HG02885 (cell line): ENCODE data around the gene SNX32.

Source experiments
- ATAC-seq: cut with Tn5 transposase; IDR thresholded peaks from one replicate; pipeline ENCODE4 v1.9.1; 2021; ENCODE audit warnings: mild to moderate bottlenecking; ENCODE audit not compliant: unreplicated experiment, poor library complexity

Gene SNX32

GRCh38 chr11:65796726-65797601, 36.8 kb upstream of the SNX32 start:
- ATAC-seq = no peak

DNA sequence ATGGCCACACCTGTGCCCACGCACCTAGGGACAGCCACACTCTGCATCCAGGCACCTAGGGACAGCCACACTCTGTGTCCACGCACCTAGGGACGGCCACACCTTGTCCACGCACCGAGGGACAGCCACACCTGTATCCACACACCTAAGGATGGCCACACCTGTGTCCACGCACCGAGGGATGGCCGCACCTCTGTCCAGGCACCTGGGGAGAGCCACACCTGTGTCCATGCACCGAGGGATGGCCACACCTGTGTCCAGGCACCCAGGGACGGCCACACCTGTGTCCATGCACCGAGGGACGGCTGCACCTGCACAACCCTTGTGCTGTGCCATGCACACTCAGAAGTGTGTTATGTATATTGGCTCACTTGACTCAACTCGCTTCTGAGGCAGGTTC, 36.1 kb upstream of the SNX32 start:
- ATAC-seq = no peak

GRCh38 chr11:65798882-65799281, 34.9 kb upstream of the SNX32 start:
- ATAC-seq = no peak

DNA sequence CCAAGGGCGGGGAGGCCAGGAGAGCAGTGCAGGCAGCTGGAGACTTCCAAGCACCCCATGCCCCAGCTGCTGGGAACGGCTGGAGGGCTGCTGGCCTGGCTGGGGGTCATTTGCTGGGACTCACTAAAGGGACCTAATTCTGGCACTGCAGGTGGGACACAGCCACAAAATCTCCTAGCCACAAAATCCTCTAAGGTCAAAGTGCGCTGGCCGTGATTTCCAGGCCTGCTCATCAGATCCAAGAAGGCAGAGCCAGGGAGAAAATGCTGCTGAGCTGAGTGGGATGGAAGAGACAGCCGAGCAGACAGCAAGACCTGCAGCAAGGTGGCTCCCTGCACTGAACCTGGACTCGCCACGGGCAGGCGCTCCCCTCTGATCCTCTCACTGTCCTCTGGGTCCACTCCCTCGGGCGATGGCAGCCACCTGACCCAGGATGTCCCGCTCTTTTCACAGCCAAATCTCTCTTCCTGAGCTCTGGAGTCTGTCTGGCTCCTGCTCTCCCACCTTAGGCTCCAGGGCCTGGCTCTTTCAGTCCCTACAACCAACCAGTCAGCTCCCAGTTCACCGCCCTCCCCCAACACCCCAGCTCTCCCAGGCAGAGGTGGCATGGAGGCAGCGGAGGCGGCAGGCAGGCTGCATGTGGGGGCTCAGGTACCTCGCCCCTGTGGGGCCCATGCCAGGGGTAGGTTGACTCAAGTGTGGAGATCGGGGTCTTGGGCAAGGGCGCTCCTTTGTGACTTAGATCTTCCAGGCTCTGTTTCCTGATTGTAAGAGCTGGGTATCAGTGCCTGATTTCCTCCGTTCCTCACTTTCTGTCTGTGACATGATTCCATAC, 32.4 kb upstream of the SNX32 start:
- no peak for ATAC-seq

GRCh38 chr11:65802841-65803240, 30.9 kb upstream of the SNX32 start:
- ATAC-seq = peak; percentile 82

- ATAC-seq = no peak
These were observed 29.8 kb upstream of the SNX32 start for GRCh38 chr11:65803797-65804492.

DNA sequence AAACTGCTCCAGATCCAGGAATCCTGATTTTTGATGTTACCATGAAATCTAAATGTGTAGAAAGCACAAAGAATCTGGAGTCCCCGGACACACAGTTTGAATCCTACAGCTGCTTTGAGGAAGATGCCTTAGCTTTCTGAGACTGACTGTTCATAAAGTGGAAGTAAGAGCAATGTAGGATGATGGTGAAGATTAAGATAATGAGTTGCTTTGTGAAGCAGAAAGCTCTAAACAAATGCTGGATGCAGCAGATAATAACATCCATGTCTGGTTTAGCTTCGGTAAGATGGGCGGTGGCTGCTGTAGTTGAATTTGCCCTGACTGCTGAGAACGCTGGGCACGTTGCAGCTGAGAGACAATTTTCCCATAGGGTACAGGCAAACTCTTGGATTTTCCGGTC, 26.8 kb upstream of the SNX32 start:
- no peak for ATAC-seq

DNA sequence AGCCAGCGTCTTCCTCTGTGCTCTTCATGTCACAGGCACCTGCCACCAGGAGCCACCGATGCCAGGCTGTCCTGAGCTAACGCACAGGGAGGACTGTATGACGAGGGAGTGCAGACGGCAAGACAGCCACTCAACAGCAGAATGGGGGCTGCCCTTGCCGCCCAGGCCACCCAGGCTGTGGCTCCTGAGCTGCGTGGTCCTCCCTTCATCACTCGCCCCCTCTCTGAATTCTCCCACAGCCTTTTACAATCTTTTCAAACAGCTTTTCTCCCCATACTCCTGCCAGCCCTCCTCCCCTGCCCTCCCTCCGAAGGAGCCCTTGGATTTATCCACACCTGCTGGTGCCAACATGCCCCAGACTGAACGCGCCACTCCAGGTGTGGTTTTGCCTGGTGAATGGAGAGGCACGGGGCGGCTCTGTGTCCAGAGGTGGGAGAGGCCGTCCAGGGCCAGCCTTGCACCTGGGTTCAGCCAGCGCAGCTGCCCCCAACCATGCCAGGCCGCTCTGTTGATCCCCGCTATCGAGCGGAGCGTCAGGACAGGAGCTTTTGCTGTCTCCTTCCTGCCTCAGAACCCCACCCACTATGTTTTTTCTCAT, 24.9 kb upstream of the SNX32 start:
- no peak for ATAC-seq

DNA sequence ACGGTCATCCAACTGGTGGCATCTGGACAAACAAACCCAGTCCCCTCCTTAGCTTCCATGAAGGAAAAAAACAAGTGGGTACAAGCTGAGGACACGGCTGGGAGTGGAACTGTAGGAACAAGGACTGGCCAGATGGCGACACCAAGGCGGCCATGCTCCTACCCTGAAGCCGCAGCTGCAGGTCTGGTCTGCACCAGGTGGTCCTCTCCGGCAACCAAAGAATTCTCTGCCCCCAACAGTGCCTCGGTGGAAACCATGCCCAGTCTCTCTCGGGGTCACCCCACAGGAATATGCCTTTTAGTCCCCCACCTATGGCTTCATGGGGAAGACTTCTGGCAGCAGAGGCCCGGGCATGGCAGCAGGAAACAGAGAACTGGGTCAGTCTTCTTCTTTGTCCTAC, 24.3 kb upstream of the SNX32 start:
- no peak for ATAC-seq

DNA sequence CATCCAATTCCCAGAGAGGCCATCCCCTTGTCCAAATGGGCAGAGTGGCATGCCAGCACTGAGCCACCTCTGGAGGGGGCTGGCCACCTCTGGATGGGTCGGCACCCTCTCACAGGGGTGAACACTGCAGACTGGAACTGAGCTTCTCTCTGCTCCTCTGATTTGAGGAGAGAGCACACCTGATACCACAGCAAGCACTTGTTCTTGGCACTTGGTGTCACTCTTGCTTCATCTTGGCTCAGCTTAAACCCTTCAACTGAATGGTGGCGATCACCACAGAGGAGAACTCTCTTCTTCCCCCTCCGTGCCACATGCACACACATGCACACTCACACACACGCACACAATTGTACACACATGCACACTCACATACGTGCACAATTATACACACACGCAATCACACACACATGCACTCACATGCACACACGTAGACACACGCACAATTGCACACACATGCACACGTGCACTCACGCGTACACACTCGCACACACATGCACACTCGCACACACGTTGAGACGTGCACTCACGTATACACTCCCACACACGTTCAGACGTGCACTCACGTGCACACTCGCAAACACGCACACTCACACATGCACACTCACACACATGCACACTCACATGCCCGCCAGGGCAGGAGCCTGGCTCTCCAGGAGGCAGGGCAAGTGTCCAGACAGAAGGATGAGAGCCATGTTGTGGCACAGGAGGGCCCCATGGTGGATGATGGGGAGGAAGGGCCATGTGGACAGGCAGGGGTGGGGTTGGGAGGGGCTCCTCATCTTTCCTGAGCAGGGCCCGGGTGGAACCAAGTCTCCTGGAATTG, 23.5 kb upstream of the SNX32 start:
- no peak for ATAC-seq

GRCh38 chr11:65811764-65812475, 21.8 kb upstream of the SNX32 start:
- no peak for ATAC-seq

DNA sequence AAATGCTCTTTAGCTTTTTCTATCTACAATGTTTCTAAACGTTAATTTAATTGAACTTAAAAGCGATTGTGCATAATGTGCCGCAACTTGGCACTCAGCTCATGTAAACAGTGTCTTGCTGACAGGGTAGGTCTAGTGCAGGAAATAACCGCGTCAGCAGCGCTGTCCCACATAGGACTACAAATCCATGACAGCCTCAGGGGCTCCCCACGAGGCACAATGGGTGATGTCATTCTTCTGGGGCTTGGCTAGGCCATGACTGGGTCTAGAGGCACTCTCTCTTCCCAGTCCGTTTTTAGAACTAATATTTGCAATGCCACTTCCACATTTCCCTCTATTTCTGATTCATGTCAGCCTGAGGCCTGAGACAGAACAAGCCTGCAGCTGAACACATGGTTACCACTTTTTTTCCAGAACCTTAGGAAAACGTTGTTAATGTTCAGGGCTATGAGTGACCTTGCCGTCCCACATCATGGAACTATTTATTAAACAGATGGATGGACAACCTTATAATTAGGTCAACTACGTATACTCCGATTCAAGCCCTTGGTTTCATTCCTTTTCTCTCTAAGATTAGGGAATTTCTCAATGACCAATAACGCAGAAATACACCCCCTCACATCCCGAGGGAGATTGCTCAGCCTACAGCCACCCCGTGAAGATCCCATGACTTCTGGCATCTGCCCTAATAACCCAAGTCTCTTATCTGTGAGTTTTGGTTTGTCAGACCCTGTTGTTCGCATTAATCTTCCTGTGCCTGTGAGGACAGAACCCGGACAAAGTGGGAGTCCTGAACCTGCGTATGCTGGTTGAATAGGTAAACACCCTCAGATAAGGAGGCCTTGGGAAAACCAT, 19.4 kb upstream of the SNX32 start:
- ATAC-seq = no peak

- ATAC-seq = no peak
These were observed 18.7 kb upstream of the SNX32 start for GRCh38 chr11:65814986-65815565.

GRCh38 chr11:65816696-65817095, 17.1 kb upstream of the SNX32 start:
- ATAC-seq = no peak

DNA sequence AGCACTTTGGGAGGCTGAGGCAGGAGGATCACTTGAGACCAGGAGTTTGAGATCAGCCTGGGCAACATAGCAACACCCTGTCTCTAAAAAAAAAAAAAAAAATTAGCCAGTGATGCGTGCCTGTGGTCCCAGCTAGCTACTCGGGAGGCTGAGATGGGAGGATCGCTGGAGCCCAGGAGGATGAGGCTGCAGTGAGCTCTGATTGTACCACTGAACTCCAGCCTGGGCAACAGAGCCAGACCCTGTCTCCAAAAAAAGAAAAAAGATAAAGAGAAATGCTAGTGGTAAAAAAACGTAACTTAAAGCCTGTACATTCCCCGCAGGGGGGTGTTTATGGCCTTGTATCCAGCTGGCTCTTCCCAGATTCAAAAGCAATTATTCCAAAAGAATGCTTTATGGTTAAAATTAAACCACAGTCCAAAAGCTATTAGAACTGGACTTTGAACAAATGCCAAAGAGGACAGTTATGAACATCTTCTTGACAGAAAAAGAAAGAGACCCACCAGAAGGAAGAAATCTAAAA, 16.4 kb upstream of the SNX32 start:
- ATAC-seq = no peak

DNA sequence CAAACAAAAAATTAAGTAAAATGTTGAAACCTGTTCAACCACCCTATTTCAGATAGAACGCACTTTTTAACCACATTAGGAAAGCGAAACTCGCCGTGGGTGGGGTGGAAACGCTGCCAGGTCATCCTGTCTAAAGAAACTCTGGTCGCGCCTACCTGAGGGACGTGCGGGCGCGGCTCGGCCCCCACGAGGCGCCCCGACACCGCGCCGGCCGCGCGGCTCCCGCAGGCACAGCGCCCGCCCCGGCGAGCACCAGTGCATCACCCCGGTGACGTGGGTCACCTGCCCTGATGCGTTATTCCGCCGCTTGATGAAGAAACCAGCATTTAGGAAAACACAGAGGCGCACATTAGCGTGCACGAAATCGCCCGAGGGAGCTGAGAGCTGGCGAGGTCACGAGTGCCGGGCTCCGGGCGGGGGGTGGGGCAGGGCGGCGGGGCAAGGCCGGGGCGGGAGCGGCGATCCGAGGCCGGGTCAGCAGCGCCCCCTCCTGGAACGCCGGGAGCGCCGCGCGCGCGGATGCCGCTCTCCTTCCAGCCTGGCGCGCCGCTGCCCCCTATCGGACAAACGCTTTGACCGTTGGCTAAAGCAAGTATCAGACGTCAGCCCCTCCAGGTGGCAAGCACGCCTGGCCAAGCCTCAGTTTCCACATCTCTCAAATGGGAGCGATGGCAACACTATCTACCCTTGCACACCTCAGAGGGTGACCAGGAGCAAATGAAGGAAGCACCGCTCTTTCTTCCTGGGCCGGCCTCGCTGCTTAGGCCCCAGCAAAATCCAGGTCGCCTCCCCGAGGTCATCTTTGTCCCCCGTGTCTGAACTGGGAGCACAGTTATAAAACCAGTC, 15.7 kb upstream of the SNX32 start:
- peak; percentile 87 for ATAC-seq

GRCh38 chr11:65821107-65821506, 12.7 kb upstream of the SNX32 start:
- ATAC-seq = no peak
